Hepatocyte (in vitro differentiated cells): Measurements from ENCODE around the gene IRS4. TPM values are rescaled to one million over a fixed set of nuclear protein-coding genes. Genes with fewer than 3 reads are reported as not detected.

Experiments
- DNase-seq: peaks from one replicate; pipeline ENCODE4 v3.0.0-alpha.2; 2016; ENCODE audit warnings: low spot score
- H2AFZ ChIP-seq: fragments of 200-600 bp; sonication (generic); 2 replicates; pipeline ENCODE4 v1.6.0; 2016; ENCODE audit warnings: antibody characterized with exemption, mild to moderate bottlenecking
- H3K27ac ChIP-seq: fragments of 200-600 bp; sonication (generic); 2 replicates; pipeline ENCODE4 v1.5.1; 2016; ENCODE audit warnings: mild to moderate bottlenecking
- H3K27me3 ChIP-seq: fragments of 200-600 bp; sonication (generic); 2 replicates; pipeline ENCODE4 v1.6.1; 2016
- H3K36me3 ChIP-seq: fragments of 200-600 bp; sonication (generic); replicated peaks from 2 replicates; pipeline ENCODE4 v1.5.1; 2016; ENCODE audit warnings: low read depth; ENCODE audit not compliant: insufficient read depth
- H3K4me1 ChIP-seq: fragments of 200-600 bp; sonication (generic); 2 replicates; pipeline ENCODE4 v1.5.1; 2016; ENCODE audit warnings: mild to moderate bottlenecking, moderate library complexity; ENCODE audit not compliant: insufficient read depth
- H3K4me2 ChIP-seq: fragments of 200-600 bp; sonication (generic); 2 replicates; pipeline ENCODE4 v1.6.0; 2016
- H3K4me3 ChIP-seq: fragments of 200-600 bp; sonication (generic); 2 replicates; pipeline ENCODE4 v1.5.1; 2016; ENCODE audit warnings: mild to moderate bottlenecking
- H3K79me2 ChIP-seq: fragments of 200-600 bp; sonication (generic); 2 replicates; pipeline ENCODE4 v1.6.0; 2017; ENCODE audit warnings: mild to moderate bottlenecking
- H3K9me2 ChIP-seq: fragments of 200-600 bp; sonication (generic); replicated peaks from 2 replicates; pipeline ENCODE4 v1.6.0; 2017; ENCODE audit warnings: mild to moderate bottlenecking; ENCODE audit not compliant: insufficient read depth
- H3K9me3 ChIP-seq: fragments of 200-600 bp; sonication (generic); 2 replicates; pipeline ENCODE4 v1.5.1; 2016; ENCODE audit warnings: low read depth, mild to moderate bottlenecking
- H4K20me1 ChIP-seq: fragments of 200-600 bp; sonication (generic); 2 replicates; pipeline ENCODE4 v1.6.0; 2016; ENCODE audit warnings: mild to moderate bottlenecking; ENCODE audit not compliant: insufficient read depth, poor library complexity, severe bottlenecking
- EZH2 ChIP-seq: fragments of 200-600 bp; sonication (generic); IDR thresholded peaks from 2 replicates; pipeline ENCODE4 v1.6.1; 2016; ENCODE audit warnings: antibody characterized with exemption, mild to moderate bottlenecking, borderline replicate concordance
- EZH2phosphoT487 ChIP-seq: fragments of 200-600 bp; sonication (generic); IDR thresholded peaks from one replicate; pipeline ENCODE4 v1.6.1; 2018; ENCODE audit warnings: antibody characterized with exemption, mild to moderate bottlenecking, low read depth, moderate library complexity; ENCODE audit not compliant: unreplicated experiment, severe bottlenecking
- WGBS: methylation state at CpG from one replicate; pipeline ENCODE4 v1.1.6; 2016; ENCODE audit warnings: low lambda C conversion rate; ENCODE audit errors: missing lambda C conversion rate; 5-methylcytosine and 5-hydroxymethylcytosine counted together
- polyA plus RNA-seq: library from polyadenylated mRNA; unstranded; fragments of >200 nt; fragmentation: Nextera tagmentation; extraction: Ambion mirVana; gene quantifications from 2 replicates; pipeline ENCODE4 v1.2.1, GENCODE V29; 2016
- total RNA-seq: library from RNA; depleted of rRNA; stranded (reverse); fragments of >200 nt; gene quantifications from 2 replicates; pipeline ENCODE4 v1.2.3, GENCODE V29; 2014
- TF ChIP-seq, protein P1 (sequence below): fragments of 200-600 bp; sonication (generic); IDR thresholded peaks from 2 replicates; pipeline ENCODE4 v1.5.1; 2016; ENCODE audit warnings: antibody characterized with exemption, mild to moderate bottlenecking; ENCODE audit not compliant: poor library complexity

Gene IRS4
- total and polyA plus RNA-seq, 2 experiments from 2014 or later, result 0.70 TPM; not detected in 1

DNA sequence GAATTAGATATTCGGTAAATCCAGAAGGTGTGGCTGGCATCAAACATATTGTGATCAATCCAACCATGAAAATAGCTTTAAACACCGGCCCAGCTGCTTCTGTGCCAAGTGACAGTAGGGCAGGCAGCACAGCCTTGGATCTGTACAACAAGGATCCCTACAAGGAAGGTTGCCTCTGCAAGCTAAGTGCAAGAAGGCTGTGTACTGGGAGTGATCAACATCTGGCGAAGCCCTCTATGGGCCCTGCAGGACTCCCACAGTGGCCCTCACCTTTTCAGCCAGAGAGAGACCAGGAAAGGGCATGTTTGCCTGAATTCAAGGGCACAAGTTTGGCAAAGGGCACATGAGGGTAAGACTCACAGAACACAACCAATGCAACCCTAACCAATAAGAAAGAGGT, 9.6 kb downstream of the IRS4 start:
- no peak overlapping the region for H3K27ac ChIP-seq
- H2AFZ ChIP-seq, result no peak overlapping the region
- H3K4me2 ChIP-seq, result no peak overlapping the region
- DNase-seq, result no peak
- peaks cover 32% of the 10 kb centered on the region for H3K27me3 ChIP-seq
- no peaks in the 10 kb centered on the region for H3K4me1 ChIP-seq
- H3K4me3 ChIP-seq, result no peak overlapping the region
- no peaks in the 10 kb centered on the region for H3K79me2 ChIP-seq
- 80% methylated on average over 3 of the region's 3 CpGs for WGBS
- no peaks in the 10 kb centered on the region for H3K36me3 ChIP-seq
- TF ChIP-seq, protein P1, sequence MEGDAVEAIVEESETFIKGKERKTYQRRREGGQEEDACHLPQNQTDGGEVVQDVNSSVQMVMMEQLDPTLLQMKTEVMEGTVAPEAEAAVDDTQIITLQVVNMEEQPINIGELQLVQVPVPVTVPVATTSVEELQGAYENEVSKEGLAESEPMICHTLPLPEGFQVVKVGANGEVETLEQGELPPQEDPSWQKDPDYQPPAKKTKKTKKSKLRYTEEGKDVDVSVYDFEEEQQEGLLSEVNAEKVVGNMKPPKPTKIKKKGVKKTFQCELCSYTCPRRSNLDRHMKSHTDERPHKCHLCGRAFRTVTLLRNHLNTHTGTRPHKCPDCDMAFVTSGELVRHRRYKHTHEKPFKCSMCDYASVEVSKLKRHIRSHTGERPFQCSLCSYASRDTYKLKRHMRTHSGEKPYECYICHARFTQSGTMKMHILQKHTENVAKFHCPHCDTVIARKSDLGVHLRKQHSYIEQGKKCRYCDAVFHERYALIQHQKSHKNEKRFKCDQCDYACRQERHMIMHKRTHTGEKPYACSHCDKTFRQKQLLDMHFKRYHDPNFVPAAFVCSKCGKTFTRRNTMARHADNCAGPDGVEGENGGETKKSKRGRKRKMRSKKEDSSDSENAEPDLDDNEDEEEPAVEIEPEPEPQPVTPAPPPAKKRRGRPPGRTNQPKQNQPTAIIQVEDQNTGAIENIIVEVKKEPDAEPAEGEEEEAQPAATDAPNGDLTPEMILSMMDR, result no peak
- TF ChIP-seq EZH2phosphoT487 (no peak), EZH2 (no peak)
- no peaks in the 10 kb centered on the region for H3K9me3 ChIP-seq
- H4K20me1 ChIP-seq, result no peaks in the 10 kb centered on the region
- no peaks in the 10 kb centered on the region for H3K9me2 ChIP-seq

DNA sequence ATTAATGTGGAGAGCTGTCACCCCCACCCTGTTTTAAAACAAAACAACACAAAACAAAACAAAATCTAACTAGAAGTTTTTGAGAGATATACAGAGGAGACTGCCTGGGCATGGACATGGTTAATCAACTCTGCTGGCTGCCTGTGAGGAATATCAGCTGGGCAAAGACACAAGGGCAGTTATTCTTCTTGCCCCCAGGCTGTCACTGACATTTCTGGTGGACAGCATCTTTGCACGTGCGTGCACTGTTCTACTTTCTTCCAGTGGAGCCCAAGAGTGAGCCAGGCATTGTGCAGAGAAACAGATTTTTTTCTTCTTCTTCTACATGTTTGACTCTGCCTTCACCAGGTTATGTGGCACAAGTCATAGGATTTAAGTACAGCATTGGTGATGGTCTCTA, 13.8 kb downstream of the IRS4 start:
- DNase-seq, result no peak

DNA sequence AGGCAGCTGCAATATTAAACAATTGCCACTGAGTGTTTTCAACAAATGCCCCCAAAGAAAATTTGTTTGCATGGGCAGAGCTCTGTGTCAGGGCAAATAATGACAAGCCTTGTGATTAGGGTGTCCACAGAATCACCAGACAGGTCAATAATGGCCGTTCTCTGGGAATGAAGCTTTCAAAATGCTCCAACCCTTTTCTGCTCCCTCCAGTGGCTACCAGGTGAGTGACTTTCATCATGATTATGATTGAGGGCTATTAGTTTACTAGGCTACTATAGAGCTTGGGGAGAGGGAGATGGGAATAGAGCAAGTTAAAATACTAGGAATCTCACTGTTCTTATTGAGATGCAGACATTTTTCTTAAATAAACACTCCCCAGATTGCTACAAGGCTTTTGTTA, 23.5 kb downstream of the IRS4 start:
- Histone ChIP-seq H3K9me3 (peaks cover 5% of the 10 kb centered on the region), H3K27me3 (no peaks in the 10 kb centered on the region), H3K36me3 (no peaks in the 10 kb centered on the region), H4K20me1 (no peaks in the 10 kb centered on the region), H3K4me3 (no peak overlapping the region), H3K4me2 (no peak overlapping the region), H2AFZ (no peak overlapping the region), H3K79me2 (no peaks in the 10 kb centered on the region), H3K27ac (no peak overlapping the region), H3K4me1 (no peaks in the 10 kb centered on the region), H3K9me2 (no peaks in the 10 kb centered on the region)
- WGBS, result 72% methylated on average over 1 of the region's 1 CpG
- no peak for TF ChIP-seq EZH2phosphoT487
- TF ChIP-seq, protein P1, result no peak
- no peak for TF ChIP-seq EZH2
- no peak for DNase-seq

More for the DNA sequence above, 13.8 kb downstream of the IRS4 start:
- no peak for TF ChIP-seq EZH2
- TF ChIP-seq, protein P1, result no peak
- TF ChIP-seq EZH2phosphoT487, result no peak
- 61% methylated on average over 2 of the region's 2 CpGs for WGBS
- Histone ChIP-seq H3K4me1 (no peaks in the 10 kb centered on the region), H3K27ac (no peak overlapping the region), H3K27me3 (no peaks in the 10 kb centered on the region), H3K4me2 (no peak overlapping the region), H3K9me2 (no peaks in the 10 kb centered on the region), H4K20me1 (no peaks in the 10 kb centered on the region), H3K4me3 (no peak overlapping the region), H3K79me2 (no peaks in the 10 kb centered on the region), H3K36me3 (no peaks in the 10 kb centered on the region), H2AFZ (no peak overlapping the region), H3K9me3 (no peaks in the 10 kb centered on the region)

DNA sequence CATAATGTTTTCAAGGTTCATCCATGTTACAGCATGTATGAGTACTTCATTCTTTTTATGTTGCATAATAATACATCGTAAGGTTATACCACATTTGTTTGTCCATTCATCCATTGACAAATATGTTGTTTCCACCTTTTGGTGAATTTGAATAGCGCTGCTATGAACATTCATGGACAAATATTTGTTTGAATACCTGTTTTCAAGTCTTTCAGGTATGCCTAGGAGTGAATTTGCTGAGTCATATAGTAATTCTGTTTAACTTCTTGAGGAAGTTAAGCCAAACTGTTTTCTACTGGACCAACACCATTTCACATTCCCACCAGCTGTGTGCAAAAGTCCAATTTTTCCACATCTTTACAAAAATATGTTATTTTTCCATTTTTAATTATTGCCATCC, 31.5 kb downstream of the IRS4 start:
- Histone ChIP-seq H3K4me2 (no peak overlapping the region), H2AFZ (no peak overlapping the region), H3K36me3 (no peaks in the 10 kb centered on the region), H3K79me2 (no peaks in the 10 kb centered on the region), H3K4me3 (no peak overlapping the region), H3K27me3 (no peaks in the 10 kb centered on the region), H3K27ac (no peak overlapping the region), H4K20me1 (no peaks in the 10 kb centered on the region), H3K4me1 (no peaks in the 10 kb centered on the region), H3K9me2 (no peaks in the 10 kb centered on the region), H3K9me3 (no peaks in the 10 kb centered on the region)
- TF ChIP-seq EZH2phosphoT487 (no peak), EZH2 (no peak)
- TF ChIP-seq, protein P1, result no peak
- 66% methylated on average over 2 of the region's 2 CpGs for WGBS
- no peak for DNase-seq
